ENCODE data around the gene HRH2.

DNA sequence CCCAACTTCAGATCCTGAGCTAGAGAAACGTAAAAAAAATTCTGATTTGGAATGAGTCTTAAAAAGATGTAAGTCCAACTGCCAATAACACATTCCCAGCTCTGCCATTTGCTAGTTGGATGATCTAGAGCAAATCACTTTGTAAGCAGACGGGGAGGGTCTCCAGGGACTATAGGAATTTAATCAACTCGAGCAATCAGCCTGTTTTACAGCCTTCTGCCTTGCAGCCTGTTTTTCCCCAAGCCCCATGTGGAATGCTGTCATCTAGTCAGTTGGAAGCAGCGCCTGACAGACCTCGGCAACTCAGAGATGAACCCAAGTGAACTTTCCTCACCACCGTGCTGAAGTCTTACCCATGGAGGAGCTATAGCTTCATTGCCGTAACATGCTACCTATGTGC lies 34.8 kb upstream of the HRH2 start:
- TF ChIP-seq, protein P1, sequence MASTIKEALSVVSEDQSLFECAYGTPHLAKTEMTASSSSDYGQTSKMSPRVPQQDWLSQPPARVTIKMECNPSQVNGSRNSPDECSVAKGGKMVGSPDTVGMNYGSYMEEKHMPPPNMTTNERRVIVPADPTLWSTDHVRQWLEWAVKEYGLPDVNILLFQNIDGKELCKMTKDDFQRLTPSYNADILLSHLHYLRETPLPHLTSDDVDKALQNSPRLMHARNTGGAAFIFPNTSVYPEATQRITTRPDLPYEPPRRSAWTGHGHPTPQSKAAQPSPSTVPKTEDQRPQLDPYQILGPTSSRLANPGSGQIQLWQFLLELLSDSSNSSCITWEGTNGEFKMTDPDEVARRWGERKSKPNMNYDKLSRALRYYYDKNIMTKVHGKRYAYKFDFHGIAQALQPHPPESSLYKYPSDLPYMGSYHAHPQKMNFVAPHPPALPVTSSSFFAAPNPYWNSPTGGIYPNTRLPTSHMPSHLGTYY (CRISPR knock-in tag; IDR thresholded peaks at IDR 0.05), result no peak
- TF ChIP-seq NR1H2 (CRISPR knock-in tag; IDR thresholded peaks at IDR 0.05), result no peak
- TF ChIP-seq, protein P2, sequence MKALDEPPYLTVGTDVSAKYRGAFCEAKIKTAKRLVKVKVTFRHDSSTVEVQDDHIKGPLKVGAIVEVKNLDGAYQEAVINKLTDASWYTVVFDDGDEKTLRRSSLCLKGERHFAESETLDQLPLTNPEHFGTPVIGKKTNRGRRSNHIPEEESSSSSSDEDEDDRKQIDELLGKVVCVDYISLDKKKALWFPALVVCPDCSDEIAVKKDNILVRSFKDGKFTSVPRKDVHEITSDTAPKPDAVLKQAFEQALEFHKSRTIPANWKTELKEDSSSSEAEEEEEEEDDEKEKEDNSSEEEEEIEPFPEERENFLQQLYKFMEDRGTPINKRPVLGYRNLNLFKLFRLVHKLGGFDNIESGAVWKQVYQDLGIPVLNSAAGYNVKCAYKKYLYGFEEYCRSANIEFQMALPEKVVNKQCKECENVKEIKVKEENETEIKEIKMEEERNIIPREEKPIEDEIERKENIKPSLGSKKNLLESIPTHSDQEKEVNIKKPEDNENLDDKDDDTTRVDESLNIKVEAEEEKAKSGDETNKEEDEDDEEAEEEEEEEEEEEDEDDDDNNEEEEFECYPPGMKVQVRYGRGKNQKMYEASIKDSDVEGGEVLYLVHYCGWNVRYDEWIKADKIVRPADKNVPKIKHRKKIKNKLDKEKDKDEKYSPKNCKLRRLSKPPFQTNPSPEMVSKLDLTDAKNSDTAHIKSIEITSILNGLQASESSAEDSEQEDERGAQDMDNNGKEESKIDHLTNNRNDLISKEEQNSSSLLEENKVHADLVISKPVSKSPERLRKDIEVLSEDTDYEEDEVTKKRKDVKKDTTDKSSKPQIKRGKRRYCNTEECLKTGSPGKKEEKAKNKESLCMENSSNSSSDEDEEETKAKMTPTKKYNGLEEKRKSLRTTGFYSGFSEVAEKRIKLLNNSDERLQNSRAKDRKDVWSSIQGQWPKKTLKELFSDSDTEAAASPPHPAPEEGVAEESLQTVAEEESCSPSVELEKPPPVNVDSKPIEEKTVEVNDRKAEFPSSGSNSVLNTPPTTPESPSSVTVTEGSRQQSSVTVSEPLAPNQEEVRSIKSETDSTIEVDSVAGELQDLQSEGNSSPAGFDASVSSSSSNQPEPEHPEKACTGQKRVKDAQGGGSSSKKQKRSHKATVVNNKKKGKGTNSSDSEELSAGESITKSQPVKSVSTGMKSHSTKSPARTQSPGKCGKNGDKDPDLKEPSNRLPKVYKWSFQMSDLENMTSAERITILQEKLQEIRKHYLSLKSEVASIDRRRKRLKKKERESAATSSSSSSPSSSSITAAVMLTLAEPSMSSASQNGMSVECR (CRISPR knock-in tag; IDR thresholded peaks at IDR 0.05; ENCODE audit: borderline replicate concordance), result no peak
- TF ChIP-seq CBFB (CRISPR knock-in tag; IDR thresholded peaks at IDR 0.05; ENCODE audit: low read depth), result no peak
- TF ChIP-seq, protein P3, sequence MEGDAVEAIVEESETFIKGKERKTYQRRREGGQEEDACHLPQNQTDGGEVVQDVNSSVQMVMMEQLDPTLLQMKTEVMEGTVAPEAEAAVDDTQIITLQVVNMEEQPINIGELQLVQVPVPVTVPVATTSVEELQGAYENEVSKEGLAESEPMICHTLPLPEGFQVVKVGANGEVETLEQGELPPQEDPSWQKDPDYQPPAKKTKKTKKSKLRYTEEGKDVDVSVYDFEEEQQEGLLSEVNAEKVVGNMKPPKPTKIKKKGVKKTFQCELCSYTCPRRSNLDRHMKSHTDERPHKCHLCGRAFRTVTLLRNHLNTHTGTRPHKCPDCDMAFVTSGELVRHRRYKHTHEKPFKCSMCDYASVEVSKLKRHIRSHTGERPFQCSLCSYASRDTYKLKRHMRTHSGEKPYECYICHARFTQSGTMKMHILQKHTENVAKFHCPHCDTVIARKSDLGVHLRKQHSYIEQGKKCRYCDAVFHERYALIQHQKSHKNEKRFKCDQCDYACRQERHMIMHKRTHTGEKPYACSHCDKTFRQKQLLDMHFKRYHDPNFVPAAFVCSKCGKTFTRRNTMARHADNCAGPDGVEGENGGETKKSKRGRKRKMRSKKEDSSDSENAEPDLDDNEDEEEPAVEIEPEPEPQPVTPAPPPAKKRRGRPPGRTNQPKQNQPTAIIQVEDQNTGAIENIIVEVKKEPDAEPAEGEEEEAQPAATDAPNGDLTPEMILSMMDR (IDR thresholded peaks at IDR 0.05), result no peak
- TF ChIP-seq ZNF121 (CRISPR knock-in tag; IDR thresholded peaks at IDR 0.05), result no peak
- TF ChIP-seq ZNF423 (CRISPR knock-in tag; IDR thresholded peaks at IDR 0.05), result no peak
- no peak for TF ChIP-seq PRRX2 (CRISPR knock-in tag; IDR thresholded peaks at IDR 0.05)
- TF ChIP-seq, protein P4, sequence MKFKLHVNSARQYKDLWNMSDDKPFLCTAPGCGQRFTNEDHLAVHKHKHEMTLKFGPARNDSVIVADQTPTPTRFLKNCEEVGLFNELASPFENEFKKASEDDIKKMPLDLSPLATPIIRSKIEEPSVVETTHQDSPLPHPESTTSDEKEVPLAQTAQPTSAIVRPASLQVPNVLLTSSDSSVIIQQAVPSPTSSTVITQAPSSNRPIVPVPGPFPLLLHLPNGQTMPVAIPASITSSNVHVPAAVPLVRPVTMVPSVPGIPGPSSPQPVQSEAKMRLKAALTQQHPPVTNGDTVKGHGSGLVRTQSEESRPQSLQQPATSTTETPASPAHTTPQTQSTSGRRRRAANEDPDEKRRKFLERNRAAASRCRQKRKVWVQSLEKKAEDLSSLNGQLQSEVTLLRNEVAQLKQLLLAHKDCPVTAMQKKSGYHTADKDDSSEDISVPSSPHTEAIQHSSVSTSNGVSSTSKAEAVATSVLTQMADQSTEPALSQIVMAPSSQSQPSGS (CRISPR knock-in tag; IDR thresholded peaks at IDR 0.05; ENCODE audit: borderline replicate concordance, low read depth), result no peak
- TF ChIP-seq, protein P5, sequence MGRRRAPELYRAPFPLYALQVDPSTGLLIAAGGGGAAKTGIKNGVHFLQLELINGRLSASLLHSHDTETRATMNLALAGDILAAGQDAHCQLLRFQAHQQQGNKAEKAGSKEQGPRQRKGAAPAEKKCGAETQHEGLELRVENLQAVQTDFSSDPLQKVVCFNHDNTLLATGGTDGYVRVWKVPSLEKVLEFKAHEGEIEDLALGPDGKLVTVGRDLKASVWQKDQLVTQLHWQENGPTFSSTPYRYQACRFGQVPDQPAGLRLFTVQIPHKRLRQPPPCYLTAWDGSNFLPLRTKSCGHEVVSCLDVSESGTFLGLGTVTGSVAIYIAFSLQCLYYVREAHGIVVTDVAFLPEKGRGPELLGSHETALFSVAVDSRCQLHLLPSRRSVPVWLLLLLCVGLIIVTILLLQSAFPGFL (CRISPR knock-in tag; IDR thresholded peaks at IDR 0.05; ENCODE audit: borderline replicate concordance), result no peak
- TF ChIP-seq, protein P6, sequence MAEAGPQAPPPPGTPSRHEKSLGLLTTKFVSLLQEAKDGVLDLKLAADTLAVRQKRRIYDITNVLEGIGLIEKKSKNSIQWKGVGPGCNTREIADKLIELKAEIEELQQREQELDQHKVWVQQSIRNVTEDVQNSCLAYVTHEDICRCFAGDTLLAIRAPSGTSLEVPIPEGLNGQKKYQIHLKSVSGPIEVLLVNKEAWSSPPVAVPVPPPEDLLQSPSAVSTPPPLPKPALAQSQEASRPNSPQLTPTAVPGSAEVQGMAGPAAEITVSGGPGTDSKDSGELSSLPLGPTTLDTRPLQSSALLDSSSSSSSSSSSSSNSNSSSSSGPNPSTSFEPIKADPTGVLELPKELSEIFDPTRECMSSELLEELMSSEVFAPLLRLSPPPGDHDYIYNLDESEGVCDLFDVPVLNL (CRISPR knock-in tag; IDR thresholded peaks at IDR 0.05; ENCODE audit: borderline replicate concordance, low read depth), result no peak
- no peak for TF ChIP-seq SMAD3 (CRISPR knock-in tag; IDR thresholded peaks at IDR 0.05; ENCODE audit: borderline replicate concordance)
- TF ChIP-seq IRF2 (CRISPR knock-in tag; IDR thresholded peaks at IDR 0.05; ENCODE audit: borderline replicate concordance, low read depth), result no peak

All from WTC11 (cell line).